SK-N-MC (cell line): ENCODE results near the gene ABLIM3.

Experiments
- EZH2 ChIP-seq: fragments of 200-600 bp; sonication (generic); IDR thresholded peaks from one replicate; pipeline ENCODE4 v1.6.1; 2017; ENCODE audit warnings: antibody characterized with exemption
- FOXP2 ChIP-seq: optimal IDR thresholded peaks from 2 replicates; pipeline ENCODE3; 2011; ENCODE audit warnings: mild to moderate bottlenecking, moderate library complexity; ENCODE audit not compliant: insufficient read depth; ENCODE audit errors: extremely low read length, control extremely low read depth
- POLR2AphosphoS5 ChIP-seq: IDR thresholded peaks from 2 replicates; pipeline ENCODE4 v1.6.1; 2012; ENCODE audit warnings: mild to moderate bottlenecking, low read depth, low read length, borderline replicate concordance

- TF ChIP-seq EZH2 = no peak
- no peak for TF ChIP-seq POLR2AphosphoS5
- no peak for TF ChIP-seq FOXP2
These were observed 159.9 kb downstream of the ABLIM3 start for GRCh38 chr5:149301049-149301743.
